Dedifferentiated amniotic fluid mesenchymal stem cell (primary cell): ENCODE data around the gene TEKTIP1.
A peak's percentile ranks its signal among the peaks of the same experiment; 100 is the strongest.

Source experiments
- DNase-seq: peaks from one replicate; pipeline ENCODE4 v3.0.0-alpha.2; 2016; ENCODE audit errors: extremely low spot score

TEKTIP1 gene

DNA sequence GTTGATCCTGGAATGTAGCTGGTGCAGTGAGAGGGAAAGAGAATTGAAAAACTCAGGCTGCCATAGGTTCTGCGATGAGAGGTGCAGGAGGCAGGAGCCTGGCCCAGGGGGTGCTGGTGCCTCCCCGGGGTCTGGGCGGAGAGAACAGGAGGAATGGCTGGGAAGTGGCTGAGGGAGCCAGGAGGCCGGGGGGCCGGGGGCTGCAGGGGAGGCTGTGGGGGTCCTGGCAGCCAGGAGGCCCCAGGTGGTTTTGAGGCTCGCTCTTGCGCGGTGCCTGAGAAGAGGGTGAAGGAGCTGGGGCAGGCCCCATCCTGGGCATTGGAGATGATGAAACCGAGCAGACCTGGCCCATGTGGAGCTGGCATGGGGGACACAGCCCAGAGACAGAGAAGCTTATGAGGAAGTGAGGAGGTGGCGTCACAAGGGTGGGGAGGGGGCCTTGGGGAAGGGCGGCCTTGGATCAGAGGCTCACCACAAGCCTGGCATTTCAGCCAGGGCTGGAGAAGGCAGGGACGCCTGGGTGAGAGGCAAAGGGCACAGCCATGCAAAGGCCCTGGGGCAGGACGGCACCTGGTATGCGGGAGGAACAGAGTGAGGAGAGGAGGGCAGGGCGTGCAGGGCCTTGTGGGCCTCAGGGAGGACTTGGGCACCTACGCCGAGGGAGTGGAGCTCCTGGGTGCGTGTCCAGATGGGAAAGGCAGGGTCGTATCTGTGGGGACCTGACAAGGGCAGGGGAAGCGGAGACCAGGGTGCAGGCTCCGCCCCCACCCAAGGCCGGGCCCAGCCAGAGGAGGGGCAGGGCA is 1.3 kb upstream of the TEKTIP1 start:
- DNase-seq, result no peak

DNA sequence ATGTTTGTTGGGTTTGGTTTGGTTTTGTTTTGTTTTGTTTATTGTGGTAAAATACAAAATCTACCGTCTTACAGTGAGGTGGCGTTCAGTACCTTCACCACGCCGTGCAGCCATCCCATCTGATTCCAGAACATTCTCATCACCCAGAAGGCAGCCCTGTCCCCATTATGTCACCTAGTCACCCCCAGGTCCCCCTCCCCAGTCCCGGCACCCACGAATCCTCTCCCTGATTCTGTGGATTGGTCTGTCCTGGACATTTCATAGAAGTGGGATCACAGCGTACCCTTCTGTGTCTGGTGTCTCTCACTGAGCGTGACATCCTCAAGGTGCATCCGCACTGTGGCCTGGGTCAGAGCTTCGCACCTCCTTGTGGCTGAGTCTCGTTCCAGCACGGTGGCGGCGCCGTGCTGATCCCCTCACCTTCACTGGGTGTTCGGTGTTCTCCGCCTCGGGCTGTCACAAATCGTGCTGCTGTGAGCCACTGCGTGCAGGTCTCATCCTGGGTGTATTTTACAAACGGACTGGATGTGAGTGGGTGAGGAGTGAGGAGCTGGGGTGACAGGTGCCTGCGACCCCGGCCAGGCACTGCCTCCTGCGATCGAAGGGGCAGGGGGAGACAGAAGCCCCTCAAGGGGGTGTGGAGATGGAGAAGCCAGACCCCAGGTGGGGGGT is 580 bp upstream of the TEKTIP1 start:
- no peak for DNase-seq

DNA sequence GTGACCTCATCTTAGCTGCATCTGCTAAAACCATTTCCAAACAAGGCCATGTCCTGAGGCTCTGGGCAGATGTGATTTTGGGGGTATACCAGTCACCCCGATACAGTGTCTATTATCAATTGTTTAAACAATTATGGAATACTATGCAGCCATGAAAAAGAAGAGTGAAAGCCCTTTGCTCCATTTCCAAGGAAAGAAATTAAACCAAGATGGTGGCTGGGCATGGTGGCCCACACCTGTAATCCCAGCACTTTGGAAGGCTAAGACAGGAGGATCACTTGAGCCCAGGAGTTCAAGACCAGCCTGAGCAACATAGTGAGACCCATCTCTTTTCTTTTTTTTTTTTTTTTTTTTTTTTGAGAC is 763 bp downstream of the TEKTIP1 start:
- DNase-seq, result no peak

DNA sequence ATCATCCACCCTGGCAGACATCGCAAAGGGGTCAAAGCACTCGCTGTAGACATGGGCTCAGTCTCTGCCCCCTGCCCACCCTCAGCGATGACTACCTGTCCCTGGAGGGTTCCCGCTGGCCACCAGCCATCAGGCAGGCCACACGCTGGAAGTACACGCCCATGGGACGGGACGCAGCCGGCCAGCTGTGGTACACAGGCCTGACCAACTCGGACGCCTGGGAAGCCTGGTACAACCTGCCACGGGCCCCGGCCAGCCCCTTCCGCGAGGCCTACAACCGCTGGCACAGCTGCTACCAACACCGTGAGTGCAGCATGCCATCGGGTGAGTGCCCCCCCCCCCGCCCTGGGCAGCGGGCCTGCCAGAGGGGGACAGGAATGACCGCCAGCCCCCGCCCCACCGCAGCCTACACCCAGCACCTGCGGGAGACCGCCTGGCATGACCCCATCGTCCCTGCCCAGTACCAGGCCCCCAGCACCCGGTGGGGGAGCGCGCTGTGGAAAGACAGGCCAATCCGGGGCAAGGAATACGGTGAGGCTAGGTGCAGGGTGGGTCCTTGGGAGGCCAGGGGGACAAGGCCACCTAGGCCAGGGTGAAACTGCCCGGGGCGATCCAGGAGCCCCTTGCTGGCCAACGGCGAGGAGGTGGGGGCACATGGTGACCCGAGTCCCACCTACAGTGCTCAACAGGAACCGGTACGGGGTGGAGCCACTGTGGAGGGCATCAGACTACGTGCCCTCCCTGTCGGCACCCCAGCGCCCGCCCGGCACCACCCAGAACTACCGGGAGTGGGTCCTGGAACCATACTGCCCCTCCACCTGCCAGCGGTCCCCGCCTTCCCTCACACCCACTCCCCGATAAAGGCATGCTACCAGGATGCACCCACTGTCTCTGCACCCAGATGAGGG is 4.4 kb downstream of the TEKTIP1 start:
- no peak for DNase-seq

DNA sequence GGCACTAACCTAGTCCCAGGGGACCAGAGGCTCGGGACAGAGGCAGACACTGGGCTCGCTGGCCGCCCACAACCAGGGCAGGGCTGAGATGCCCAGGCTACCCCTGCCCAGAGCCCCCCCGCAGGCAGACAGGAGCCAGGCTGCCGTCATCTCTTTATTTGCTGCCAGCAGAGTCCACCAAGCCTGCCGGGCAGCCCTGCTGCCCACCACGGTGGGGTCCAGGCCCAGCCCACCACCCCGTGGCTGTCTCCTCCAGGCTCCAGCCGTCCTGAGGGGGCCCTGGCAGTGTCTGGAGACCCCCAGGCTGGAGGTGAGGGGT is 5.0 kb downstream of the TEKTIP1 start:
- DNase-seq, result no peak

DNA sequence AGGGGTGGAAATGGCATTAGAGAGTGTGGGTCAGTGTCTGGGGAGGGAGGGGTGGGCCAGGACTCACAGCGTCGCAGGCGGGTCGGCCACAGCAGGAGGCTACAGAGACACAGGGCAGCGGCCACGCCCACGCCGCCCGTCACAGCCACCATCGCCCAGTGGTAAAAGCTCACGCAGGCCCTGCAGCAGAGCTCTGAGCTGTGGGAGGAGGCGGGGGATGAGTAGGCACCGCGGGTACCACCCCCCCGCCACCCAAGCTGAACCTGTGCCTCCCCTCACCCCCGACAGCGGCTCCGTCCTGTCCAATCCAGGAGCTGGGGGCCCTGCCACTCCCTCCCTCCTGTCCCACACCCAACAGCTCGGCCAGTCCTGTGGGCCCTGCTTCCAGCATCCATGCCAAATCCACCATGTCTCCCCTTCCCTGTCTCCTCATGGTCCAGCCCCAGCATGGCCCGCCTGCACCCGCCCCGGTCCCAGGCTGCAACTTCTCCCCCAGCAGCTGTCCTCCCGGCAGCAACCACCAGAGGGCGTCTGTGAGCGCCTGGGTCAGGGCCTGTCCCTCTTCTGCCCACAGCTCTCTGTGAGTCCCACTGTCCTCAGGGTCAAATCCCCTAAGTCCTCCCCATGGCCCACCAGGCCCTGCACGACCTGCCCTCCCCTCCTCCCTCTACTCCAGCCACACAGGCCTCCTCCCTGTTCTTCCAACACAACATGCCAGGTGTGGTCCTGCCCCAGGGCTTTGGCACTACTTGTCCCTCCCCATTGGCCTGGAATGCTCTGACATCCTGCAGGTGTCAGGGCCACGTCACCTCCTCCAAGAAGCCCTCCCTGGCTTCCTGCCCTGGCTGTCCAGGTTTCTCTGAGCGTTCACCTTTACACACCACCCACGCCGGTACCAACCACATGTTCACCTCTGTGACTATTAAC is 6.0 kb downstream of the TEKTIP1 start:
- DNase-seq, result peak; percentile 26

DNA sequence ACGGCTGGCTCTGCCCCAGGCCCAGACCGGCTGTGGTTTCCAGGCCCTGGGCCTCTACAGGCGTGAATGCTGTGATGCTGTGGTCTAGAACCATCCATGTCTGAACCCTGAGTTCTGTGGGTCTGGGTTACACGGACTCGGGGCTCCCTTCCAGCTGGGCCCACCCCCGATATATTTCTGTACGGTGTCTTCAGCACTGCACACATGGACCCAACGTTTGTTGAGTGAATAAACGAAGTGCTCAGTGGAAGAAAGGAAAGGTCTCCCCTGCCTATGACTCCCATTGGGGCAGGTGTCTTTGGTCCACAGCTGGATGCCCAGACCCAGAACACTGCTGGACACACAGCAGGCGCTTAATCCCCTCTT is 6.7 kb downstream of the TEKTIP1 start:
- no peak for DNase-seq

DNA sequence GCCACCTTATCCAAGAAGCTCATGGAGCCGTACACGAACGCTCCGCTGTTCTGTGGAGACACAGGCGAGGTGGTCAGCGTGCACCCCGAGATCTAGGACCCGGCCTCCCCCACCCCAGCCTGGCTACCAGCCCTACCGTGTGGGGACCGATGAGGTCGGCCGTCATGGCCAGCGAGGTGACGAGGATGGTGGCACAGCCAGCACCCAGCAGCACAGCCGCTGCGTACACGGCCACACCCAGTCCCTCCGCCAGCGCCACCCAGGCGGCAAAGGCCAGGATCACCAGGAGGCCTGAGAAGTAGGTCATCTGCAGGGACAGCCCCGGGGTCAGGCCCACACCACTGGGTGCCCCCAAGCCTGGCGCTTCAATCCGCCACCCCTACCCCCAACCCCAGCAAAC is 7.1 kb downstream of the TEKTIP1 start:
- no peak for DNase-seq

DNA sequence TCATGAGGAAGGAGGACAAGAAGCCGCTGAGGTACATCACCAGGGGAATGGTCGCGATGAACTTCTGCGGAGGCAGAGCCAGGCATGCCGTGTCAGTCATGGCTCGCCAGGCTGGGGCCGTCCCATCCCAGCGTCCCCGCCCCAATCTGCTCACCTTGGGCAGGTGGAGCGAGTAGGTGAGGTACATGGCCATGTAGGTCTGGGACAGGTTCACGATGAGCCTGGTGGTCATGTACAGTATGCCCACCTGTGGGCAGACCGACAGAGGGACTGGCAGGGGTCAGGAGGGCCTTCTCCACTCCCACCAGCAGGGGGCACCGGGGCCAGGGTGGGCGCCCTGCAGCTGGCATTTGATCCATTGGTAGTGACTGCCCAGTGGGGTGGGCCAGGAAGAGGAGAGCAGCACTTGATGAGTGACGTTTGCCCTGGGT is 8.3 kb downstream of the TEKTIP1 start:
- no peak for DNase-seq

DNA sequence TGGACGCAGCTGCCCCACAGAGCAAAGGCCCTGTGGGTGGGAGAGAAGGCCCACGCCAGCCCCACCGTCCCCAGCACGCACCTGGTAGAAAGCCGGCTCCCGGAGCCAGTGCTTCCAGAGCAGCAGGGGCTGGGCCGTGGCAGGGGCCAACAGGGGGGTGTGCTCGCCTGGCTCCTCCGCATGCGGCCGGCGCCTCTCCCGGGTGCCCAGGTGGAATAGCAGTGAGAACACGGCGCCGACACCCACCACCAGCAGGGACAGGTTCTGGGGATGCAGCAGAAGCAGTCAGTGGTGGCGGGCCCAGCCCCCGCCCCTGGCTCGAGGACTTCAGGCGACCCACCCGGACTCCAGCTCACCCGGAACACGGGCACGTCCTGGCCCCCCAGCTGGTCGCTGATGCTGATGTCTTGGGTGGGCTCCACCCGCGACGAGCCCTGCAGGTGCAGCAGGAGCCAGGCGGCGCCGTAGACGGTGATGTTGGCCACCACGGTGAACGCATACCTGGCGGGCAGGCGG is 8.9 kb downstream of the TEKTIP1 start:
- no peak for DNase-seq

DNA sequence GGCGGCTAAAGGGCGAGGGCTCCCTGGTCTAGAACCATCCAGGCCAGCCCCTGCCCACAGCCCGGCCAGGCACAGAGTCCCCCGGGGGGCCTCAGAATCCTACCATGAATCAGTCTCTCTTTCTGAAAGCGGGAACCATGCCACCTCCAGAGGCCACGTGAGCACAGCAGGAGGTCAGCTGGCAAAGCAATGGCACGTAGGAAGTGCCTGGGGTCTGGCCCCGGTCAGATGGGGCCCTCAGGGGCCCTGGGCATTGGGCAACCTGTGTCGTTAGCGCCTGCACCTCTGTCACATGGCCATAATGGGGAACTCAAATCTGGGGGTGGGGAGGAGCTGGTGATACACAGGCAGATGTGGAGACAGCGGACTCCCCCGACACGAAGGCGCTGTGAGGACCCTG is 9.6 kb downstream of the TEKTIP1 start:
- DNase-seq, result no peak

DNA sequence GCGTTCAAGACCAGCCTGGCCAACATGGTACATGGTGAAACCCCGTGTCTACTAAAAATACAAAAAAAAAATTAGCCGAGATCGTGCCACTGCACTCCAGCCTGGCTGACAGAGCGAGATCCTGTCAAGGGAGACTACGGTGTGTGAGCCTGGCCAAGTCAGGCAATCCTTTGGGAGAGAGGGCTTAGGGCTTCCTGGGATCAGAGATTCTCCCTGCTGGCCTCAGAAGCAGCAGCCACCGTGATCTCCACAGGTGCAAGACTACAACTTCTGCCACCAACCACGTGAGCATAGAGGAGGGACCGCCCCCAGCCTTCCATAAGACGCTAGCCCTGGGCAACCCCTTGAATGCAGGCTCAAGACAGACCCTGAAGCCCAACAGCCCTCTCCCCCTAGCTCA is 10.8 kb downstream of the TEKTIP1 start:
- DNase-seq, result no peak

DNA sequence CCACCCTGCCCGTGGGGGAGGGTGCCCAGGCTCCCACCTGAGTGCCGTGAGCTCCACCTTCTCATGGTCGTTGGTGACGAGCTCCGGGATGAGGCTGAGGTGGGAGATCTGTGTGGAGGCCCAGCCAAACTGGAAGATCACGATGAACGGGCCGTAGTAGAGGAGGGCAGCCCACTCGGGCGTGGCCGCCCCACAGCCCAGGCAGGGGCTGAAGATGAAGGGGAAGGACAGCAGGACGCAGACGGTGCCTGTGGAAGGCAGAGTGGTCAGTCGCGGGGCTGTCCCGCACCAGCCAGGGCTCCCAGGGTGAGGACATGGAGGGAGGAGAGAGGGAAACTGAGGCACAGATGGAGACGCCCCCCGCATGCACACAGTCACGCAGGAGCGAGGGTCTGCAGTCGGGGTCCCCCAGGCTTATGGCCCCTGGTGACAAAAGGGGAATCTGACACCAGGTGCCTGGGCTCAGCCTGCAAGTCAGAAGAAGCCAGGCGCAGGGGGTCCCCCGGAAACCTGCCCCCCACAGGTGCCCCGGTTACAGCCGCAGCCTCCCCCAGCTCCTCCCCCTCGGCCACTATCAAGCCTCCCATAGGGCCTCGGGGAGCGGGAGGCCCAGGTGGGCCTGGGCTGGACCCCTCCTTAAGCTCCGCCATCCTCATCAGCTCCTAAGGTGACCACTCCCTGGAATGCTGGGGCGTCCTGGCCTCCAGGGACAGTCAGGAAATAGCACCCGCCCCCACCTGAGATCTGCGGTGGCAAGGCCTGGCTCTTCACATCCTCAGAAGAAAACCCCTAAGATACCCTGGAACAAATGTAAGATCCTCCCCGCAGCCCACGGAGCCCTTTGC is 12.2 kb downstream of the TEKTIP1 start:
- no peak for DNase-seq

DNA sequence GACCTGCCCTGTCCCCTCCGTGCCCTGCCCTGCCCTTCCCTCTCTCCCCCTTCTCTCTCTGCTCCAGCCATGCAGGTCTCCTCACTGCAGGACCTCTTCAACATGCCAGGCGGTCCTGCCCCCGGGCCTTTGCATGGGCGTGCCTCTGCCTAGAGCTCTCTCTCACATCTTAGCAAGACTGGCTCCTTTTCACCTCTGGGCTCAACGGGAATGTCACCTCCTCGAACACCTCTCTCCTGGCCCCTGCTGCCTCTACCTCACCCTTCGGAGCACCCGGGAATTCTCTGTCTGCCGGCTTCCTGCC is 12.8 kb downstream of the TEKTIP1 start:
- no peak for DNase-seq

DNA sequence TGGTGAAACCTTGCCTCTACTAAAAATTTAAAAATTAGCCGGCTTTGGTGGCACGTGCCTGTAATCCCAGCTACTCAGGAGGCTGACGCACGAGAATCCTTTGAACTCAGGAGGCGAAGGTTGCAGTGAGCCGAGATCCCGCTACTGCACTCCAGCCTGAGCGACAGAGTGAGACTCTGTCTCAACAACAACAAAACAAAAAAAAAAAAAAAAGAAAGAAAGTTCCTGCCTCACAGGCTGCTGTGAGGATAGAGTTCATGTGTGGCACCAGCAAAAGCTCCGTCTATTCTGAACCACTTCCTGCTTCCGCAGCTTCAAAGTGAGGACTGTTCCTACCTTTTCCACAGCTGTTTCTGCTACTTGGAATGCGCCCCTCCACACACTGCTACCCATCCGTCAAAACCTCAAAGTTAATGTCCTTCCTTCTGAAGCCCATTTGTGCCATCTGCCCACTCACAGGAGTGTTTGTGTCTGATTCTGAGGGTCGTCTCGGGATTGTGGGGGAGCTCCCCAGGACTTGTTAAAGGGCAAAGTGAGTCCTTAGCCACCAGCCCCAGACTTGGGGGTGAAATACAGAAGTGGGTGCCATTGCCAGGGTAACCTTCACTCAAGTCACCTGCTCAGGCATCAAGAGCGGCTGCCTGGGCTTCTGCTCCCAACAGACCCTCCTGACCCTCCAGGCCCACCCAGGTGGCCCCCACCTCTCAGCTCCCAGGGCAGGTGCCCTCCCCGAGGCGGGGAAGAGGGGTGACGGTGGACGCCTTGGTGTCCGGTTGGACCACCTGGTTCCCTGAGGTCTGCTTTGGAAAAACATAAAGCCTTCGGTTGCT is 15.5 kb downstream of the TEKTIP1 start:
- DNase-seq, result no peak

DNA sequence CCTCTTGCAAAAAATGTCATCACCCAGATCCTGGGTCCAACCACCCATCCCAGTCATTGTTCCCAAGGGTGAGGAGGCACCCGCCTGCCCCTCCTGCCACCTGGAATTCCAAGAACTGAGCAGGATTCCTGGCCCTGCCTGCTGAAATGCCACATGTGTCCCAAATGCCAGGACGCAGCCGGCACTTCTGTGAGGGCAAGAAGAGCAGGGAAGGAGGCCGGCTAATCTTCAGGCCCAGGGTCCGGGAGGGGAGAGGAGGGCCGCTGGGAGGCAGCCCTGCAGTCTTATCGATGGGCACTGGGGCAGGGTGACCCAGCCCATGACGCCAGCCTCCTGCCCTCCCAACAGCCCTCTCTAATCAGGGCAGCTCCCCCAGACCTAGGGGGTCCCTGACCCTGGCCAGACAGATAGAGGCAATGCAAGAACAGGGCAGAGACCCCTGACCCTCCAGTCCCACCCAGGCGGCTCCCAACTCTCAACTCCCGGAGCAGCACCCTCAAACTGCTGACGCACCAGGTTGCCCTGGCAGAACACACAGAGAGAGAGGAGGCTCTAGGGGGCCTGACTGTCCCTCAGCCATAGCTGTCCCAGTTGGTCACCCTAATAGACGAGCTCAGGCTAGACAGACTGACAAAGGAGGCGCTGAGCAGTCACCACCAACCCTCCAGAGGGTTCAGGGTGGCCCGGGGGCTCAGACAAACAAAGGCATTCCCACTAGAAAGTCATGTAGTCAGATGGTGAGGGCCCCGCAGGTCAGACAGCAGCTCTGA is 16.9 kb downstream of the TEKTIP1 start:
- DNase-seq, result no peak

DNA sequence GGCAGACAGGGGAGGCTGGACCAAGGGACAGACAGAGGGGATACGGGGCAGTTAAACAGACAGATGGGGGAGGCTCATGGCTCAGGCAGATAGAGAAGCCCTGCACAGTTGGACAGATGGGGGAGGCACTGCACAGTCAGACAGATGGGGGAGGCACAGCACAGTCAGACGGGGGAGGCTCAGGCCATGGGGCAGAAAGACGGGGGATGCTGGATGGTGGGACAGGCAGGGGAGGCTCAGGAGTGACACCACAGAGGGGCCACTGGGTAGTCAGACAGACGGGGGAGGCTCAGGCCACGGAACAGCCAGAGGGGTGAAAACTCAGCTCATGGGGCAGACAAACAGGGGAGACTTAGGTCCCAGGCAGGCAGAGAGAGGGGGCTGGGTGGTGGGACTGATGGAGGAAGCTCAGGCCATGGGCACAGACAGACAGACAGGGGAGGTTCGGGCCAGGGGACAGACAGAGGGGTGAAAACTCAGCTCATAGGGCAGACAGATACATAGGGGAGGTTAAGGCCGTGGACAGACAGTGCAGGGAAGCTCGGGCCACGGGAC is 17.5 kb downstream of the TEKTIP1 start:
- DNase-seq, result no peak

DNA sequence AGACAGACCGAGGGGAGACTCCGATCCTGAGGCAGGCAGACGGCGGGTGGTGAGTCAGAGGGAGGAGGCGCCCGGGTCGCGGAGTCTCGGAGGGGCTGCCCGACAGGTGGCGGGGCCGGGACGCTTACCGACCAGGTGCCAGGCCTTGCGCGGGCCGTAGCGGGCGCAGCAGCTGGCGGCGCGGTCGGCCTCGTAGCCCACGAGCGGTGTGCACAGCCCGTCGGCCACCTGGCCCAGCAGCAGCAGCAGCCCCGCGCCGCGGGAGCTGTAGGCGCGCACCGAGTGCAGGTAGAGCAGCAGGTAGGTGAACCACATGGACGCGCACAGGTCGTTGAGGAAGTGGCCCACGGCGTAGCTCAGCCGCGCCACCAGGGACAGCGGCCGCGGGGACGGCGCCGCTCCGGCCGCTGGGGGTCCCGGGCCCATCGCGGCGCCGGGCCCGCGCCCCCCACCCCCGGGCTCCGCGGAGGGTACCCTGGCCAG is 18.0 kb downstream of the TEKTIP1 start:
- no peak for DNase-seq
